OCI-LY7 (cell line): ENCODE results near the gene DDX42. TPM values are rescaled to one million over a fixed set of nuclear protein-coding genes. Genes with fewer than 3 reads are reported as not detected.

Experiments used
- total RNA-seq, 2 experiments: library from RNA; depleted of rRNA in 1 of 2; stranded (reverse); fragments of >200 nt in 1 of 2; shearing (Covaris generic) in 1 of 2; gene quantifications; 2 replicates each; pipeline ENCODE4 v1.2.3, GENCODE V29; 2014 to 2022

The DDX42 gene
- total RNA-seq, 2 experiments from 2014 or later, result 85.1 to 145 TPM

Other genes with a start within 250 kb of the DDX42 start
- 35.4 and 46.4 TPM in 2 replicates for gene DCAF7, start 223.7 kb upstream of the DDX42 start, total RNA-seq (2014; rRNA removed; shearing (Covaris generic))
- 121 and 133 TPM in 2 replicates for gene DCAF7, start 223.7 kb upstream of the DDX42 start, total RNA-seq (2022)
- gene TACO1, start 173.3 kb upstream of the DDX42 start, total RNA-seq (2014; rRNA removed; shearing (Covaris generic)), result 13.4 and 16.2 TPM in 2 replicates
- gene TACO1, start 173.3 kb upstream of the DDX42 start, total RNA-seq (2022), result 26.0 and 28.8 TPM in 2 replicates
- gene MAP3K3, start 151.8 kb upstream of the DDX42 start, total RNA-seq (2014; rRNA removed; shearing (Covaris generic)), result 16.5 and 26.0 TPM in 2 replicates
- 28.6 and 29.0 TPM in 2 replicates for gene MAP3K3, start 151.8 kb upstream of the DDX42 start, total RNA-seq (2022)
- gene LIMD2, start 74.0 kb upstream of the DDX42 start, total RNA-seq (2014; rRNA removed; shearing (Covaris generic)), result 406 and 428 TPM in 2 replicates
- gene LIMD2, start 74.0 kb upstream of the DDX42 start, total RNA-seq (2022), result 286 and 306 TPM in 2 replicates
- gene STRADA, start 32.4 kb upstream of the DDX42 start, total RNA-seq (2014; rRNA removed; shearing (Covaris generic)), result 31.9 and 37.2 TPM in 2 replicates
- gene STRADA, start 32.4 kb upstream of the DDX42 start, total RNA-seq (2022), result 68.0 and 80.3 TPM in 2 replicates
- 27.5 and 37.6 TPM in 2 replicates for gene CCDC47, start 573 bp upstream of the DDX42 start, total RNA-seq (2014; rRNA removed; shearing (Covaris generic))
- gene CCDC47, start 573 bp upstream of the DDX42 start, total RNA-seq (2022), result 37.8 and 50.3 TPM in 2 replicates
- 32.6 and 42.7 TPM in 2 replicates for gene PSMC5, start 53.3 kb downstream of the DDX42 start, total RNA-seq (2014; rRNA removed; shearing (Covaris generic))
- gene PSMC5, start 53.3 kb downstream of the DDX42 start, total RNA-seq (2022), result 80.0 and 105 TPM in 2 replicates
- gene FTSJ3, start 53.5 kb downstream of the DDX42 start, total RNA-seq (2014; rRNA removed; shearing (Covaris generic)), result 32.4 and 43.0 TPM in 2 replicates
- gene FTSJ3, start 53.5 kb downstream of the DDX42 start, total RNA-seq (2022), result 38.2 and 49.0 TPM in 2 replicates
- 112 and 120 TPM in 2 replicates for gene SMARCD2, start 68.5 kb downstream of the DDX42 start, total RNA-seq (2014; rRNA removed; shearing (Covaris generic))
- 127 and 136 TPM in 2 replicates for gene SMARCD2, start 68.5 kb downstream of the DDX42 start, total RNA-seq (2022)
- gene CSH2, start 99.5 kb downstream of the DDX42 start, total RNA-seq (2014; rRNA removed; shearing (Covaris generic)), result not detected in 2 replicates
- not detected in 2 replicates for gene CSH2, start 99.5 kb downstream of the DDX42 start, total RNA-seq (2022)
- not detected in 2 replicates for gene GH2, start 107.8 kb downstream of the DDX42 start, total RNA-seq (2014; rRNA removed; shearing (Covaris generic))
- not detected in 2 replicates for gene GH2, start 107.8 kb downstream of the DDX42 start, total RNA-seq (2022)
- not detected in 2 replicates for gene CSH1, start 122.4 kb downstream of the DDX42 start, total RNA-seq (2014; rRNA removed; shearing (Covaris generic))
- not detected in 2 replicates for gene CSH1, start 122.4 kb downstream of the DDX42 start, total RNA-seq (2022)
- not detected in 2 replicates for gene CSHL1, start 137.1 kb downstream of the DDX42 start, total RNA-seq (2014; rRNA removed; shearing (Covaris generic))
- not detected in 2 replicates for gene CSHL1, start 137.1 kb downstream of the DDX42 start, total RNA-seq (2022)
- 0.21 and 4.3 TPM in 2 replicates for gene GH1, start 144.7 kb downstream of the DDX42 start, total RNA-seq (2014; rRNA removed; shearing (Covaris generic))
- 0.96 TPM in 1 of 2 replicates, not detected in the other for gene GH1, start 144.7 kb downstream of the DDX42 start, total RNA-seq (2022)
- 743 and 751 TPM in 2 replicates for gene CD79B, start 158.2 kb downstream of the DDX42 start, total RNA-seq (2014; rRNA removed; shearing (Covaris generic))
- 457 and 479 TPM in 2 replicates for gene CD79B, start 158.2 kb downstream of the DDX42 start, total RNA-seq (2022)
- 3.0 and 6.4 TPM in 2 replicates for gene SCN4A, start 198.7 kb downstream of the DDX42 start, total RNA-seq (2014; rRNA removed; shearing (Covaris generic))
- 9.0 and 11.9 TPM in 2 replicates for gene SCN4A, start 198.7 kb downstream of the DDX42 start, total RNA-seq (2022)
- gene PRR29, start 224.2 kb downstream of the DDX42 start, total RNA-seq (2014; rRNA removed; shearing (Covaris generic)), result 0.16 TPM in 1 of 2 replicates, not detected in the other
- 0.29 TPM in 1 of 2 replicates, not detected in the other for gene PRR29, start 224.2 kb downstream of the DDX42 start, total RNA-seq (2022)
- gene ICAM2, start 246.5 kb downstream of the DDX42 start, total RNA-seq (2014; rRNA removed; shearing (Covaris generic)), result 76.4 and 112 TPM in 2 replicates
- 79.1 and 88.7 TPM in 2 replicates for gene ICAM2, start 246.5 kb downstream of the DDX42 start, total RNA-seq (2022)